Transverse colon (tissue), 4 donors: Measurements from ENCODE around the gene OTOF. TPM values are rescaled to one million over a fixed set of nuclear protein-coding genes. Genes with fewer than 3 reads are reported as not detected.

Experiments
- DNase-seq: peaks from one replicate; pipeline ENCODE4 v3.0.0-alpha.2; 2019
- H3K27ac ChIP-seq, 4 donors: fragments of 200-600 bp; sonication (generic); 2 replicates each; pipeline ENCODE4 v1.5.1; 2016 to 2018; ENCODE audit warnings: inconsistent platforms in 4 of 4
- H3K27me3 ChIP-seq: fragments of 200-600 bp; sonication (generic); 2 replicates; pipeline ENCODE4 v1.5.1; 2017; ENCODE audit warnings: inconsistent platforms
- H3K36me3 ChIP-seq, 4 donors: fragments of 200-600 bp; sonication (generic); 2 replicates each; pipeline ENCODE4 v1.5.1; 2017 to 2019; ENCODE audit warnings: inconsistent platforms in 4 of 4
- H3K4me1 ChIP-seq, 4 donors: fragments of 200-600 bp; sonication (generic); 2 replicates each; pipeline ENCODE4 v1.5.1; 2017 to 2020; ENCODE audit warnings: inconsistent platforms in 4 of 4
- H3K4me3 ChIP-seq, 4 donors: fragments of 200-600 bp; sonication (generic); 1 replicate in 1 of 4; 2 replicates in 3 of 4; pipeline versions ENCODE4 v1.5.1 to v1.6.1; 2017 to 2019; ENCODE audit warnings: inconsistent platforms in 4 of 4
- H3K9me3 ChIP-seq, 2 donors: fragments of 200-600 bp; sonication (generic); 2 replicates each; pipeline ENCODE4 v1.5.1; 2017 to 2019; ENCODE audit warnings: inconsistent platforms in 2 of 2
- CTCF ChIP-seq, 5 experiments: fragments of 200-600 bp in 3 of 5; fragments of 450-650 bp in 2 of 5; sonication (generic) in 3 of 5; IDR thresholded peaks; 1 replicate in 2 of 5; 2 replicates in 3 of 5; pipeline ENCODE4 v1.5.1; 2016 to 2017; ENCODE audit warnings: antibody characterized with exemption in 5 of 5, inconsistent platforms in 3 of 5, mild to moderate bottlenecking in 2 of 5, moderate library complexity in 1 of 5
- EP300 ChIP-seq: sonication (generic); formaldehyde crosslinking; IDR thresholded peaks from one replicate; pipeline ENCODE4 v1.6.1; 2017; ENCODE audit warnings: antibody characterized with exemption, low read depth
- POLR2A ChIP-seq: fragments of 450-650 bp; IDR thresholded peaks from one replicate; pipeline ENCODE4 v1.6.1; 2016; ENCODE audit warnings: antibody characterized with exemption, mild to moderate bottlenecking, moderate library complexity
- POLR2AphosphoS5 ChIP-seq, 3 donors: sonication (generic); formaldehyde crosslinking; IDR thresholded peaks; one replicate each; pipeline ENCODE4 v1.6.1; 2016; ENCODE audit warnings: antibody characterized with exemption in 3 of 3
- WGBS, 2 donors: methylation state at CpG; one replicate each; pipeline ENCODE4 v1.1.5; 2018; ENCODE audit warnings: low coverage in 1 of 2; 5-methylcytosine and 5-hydroxymethylcytosine counted together
- in situ Hi-C, 4 donors: fragments of 200-750 bp; cut with MboI; loops; one replicate each; pipeline versions ENCODE4 v1.15.0 to v1.15.1; 2017; ENCODE audit warnings: low sequenced_read_pairs in 3 of 4, low pct_ligation_motif_present in 1 of 4, low pct_unique_long_range_greater_than_20kb in 1 of 4
- intact Hi-C: fragments of 100-400 bp; cut with DNase I; formaldehyde crosslinking; loops from one replicate; pipeline ENCODE4 v1.15.1; 2023; ENCODE audit warnings: low total_unique reads
- total RNA-seq, 4 donors: library from RNA; depleted of rRNA; stranded (reverse); fragments of >200 nt; gene quantifications; one replicate each; pipeline ENCODE4 v1.1.0, GENCODE V29; 2016

OTOF gene
- total RNA-seq, 4 donors from 2014 or later: 0.37 TPM; not detected in 3

- H3K27ac ChIP-seq: no peak overlapping the region
- 81 to 86% methylated on average over 4 to 6 of the region's 6 CpGs for WGBS, 2 donors
- in situ Hi-C loops (no loop called here), intact Hi-C loops (no loop called here)
- no peak overlapping the region for H3K4me3 ChIP-seq
- H3K27me3 ChIP-seq: no peaks in the 10 kb centered on the region
- no peak for TF ChIP-seq POLR2AphosphoS5 (IDR thresholded peaks at IDR 0.05)
- no peak for TF ChIP-seq CTCF (IDR thresholded peaks at IDR 0.05)
- H3K9me3 ChIP-seq: no peaks in the 10 kb centered on the region
- H3K36me3 ChIP-seq: no peaks in the 10 kb centered on the region
- H3K4me1 ChIP-seq: no peaks in the 10 kb centered on the region
- no peak for DNase-seq
Measured at GRCh38 chr2:26509141-26509540, 31.2 kb upstream of the OTOF start.

GRCh38 chr2:26507932-26508331, 30.0 kb upstream of the OTOF start:
- Histone ChIP-seq H3K27me3 (no peaks in the 10 kb centered on the region), H3K27ac (no peak overlapping the region), H3K4me1 (peaks cover 0 to 10% (median 4%) of the 10 kb centered on the region in 4 donors), H3K36me3 (no peaks in the 10 kb centered on the region), H3K9me3 (no peaks in the 10 kb centered on the region), H3K4me3 (no peak overlapping the region)
- intact Hi-C loops (no loop called here), in situ Hi-C loops (no loop called here)
- WGBS, 2 donors: 81 to 85% methylated on average over 2 to 5 of the region's 5 CpGs
- no peak for TF ChIP-seq EP300
- no peak for TF ChIP-seq POLR2A
- TF ChIP-seq POLR2AphosphoS5 (IDR thresholded peaks at IDR 0.05): no peak
- TF ChIP-seq CTCF (IDR thresholded peaks at IDR 0.05): no peak
- no peak for DNase-seq

GRCh38 chr2:26507088-26507487, 29.2 kb upstream of the OTOF start:
- intact Hi-C loops: no loop called here

GRCh38 chr2:26506279-26506678, 28.4 kb upstream of the OTOF start:
- TF ChIP-seq CTCF (IDR thresholded peaks at IDR 0.05): no peak
- TF ChIP-seq POLR2A: no peak
- TF ChIP-seq EP300: no peak
- no peak for TF ChIP-seq POLR2AphosphoS5 (IDR thresholded peaks at IDR 0.05)
- WGBS, 2 donors: 92% methylated on average over 4 of the region's 4 CpGs; no CpG with 5 or more reads in 1 of the 2 donors
- intact Hi-C loops: no loop called here
- no peak overlapping the region for H3K4me3 ChIP-seq
- H3K36me3 ChIP-seq: no peaks in the 10 kb centered on the region
- no peaks in the 10 kb centered on the region for H3K9me3 ChIP-seq
- no peak overlapping the region for H3K27ac ChIP-seq
- peaks cover 0 to 10% (median 5%) of the 10 kb centered on the region in 4 donors for H3K4me1 ChIP-seq
- no peak for DNase-seq
- no peaks in the 10 kb centered on the region for H3K27me3 ChIP-seq
- in situ Hi-C loops: no loop called here

More at GRCh38 chr2:26507088-26507487, 29.2 kb upstream of the OTOF start:
- no peaks in the 10 kb centered on the region for H3K36me3 ChIP-seq
- H3K27me3 ChIP-seq: no peaks in the 10 kb centered on the region
- no peaks in the 10 kb centered on the region for H3K9me3 ChIP-seq
- in situ Hi-C loops: no loop called here
- TF ChIP-seq EP300 (no peak), POLR2AphosphoS5 (IDR thresholded peaks at IDR 0.05) (no peak), POLR2A (no peak), CTCF (IDR thresholded peaks at IDR 0.05) (no peak)
- peaks cover 0 to 10% (median 5%) of the 10 kb centered on the region in 4 donors for H3K4me1 ChIP-seq
- no peak for DNase-seq
- H3K4me3 ChIP-seq: no peak overlapping the region
- H3K27ac ChIP-seq: no peak overlapping the region
